HG03378 (cell line): ENCODE results near the gene PPIG.
"Not testable (repeated sequence)": the region's sequence is repeated elsewhere in the genome, so short reads cannot be mapped to it uniquely, and the experiment has no call there.

Experiments used
- ATAC-seq: cut with Tn5 transposase; IDR thresholded peaks from one replicate; pipeline ENCODE4 v1.9.1; 2021; ENCODE audit warnings: mild to moderate bottlenecking, moderate library complexity; ENCODE audit not compliant: unreplicated experiment

The PPIG gene

DNA sequence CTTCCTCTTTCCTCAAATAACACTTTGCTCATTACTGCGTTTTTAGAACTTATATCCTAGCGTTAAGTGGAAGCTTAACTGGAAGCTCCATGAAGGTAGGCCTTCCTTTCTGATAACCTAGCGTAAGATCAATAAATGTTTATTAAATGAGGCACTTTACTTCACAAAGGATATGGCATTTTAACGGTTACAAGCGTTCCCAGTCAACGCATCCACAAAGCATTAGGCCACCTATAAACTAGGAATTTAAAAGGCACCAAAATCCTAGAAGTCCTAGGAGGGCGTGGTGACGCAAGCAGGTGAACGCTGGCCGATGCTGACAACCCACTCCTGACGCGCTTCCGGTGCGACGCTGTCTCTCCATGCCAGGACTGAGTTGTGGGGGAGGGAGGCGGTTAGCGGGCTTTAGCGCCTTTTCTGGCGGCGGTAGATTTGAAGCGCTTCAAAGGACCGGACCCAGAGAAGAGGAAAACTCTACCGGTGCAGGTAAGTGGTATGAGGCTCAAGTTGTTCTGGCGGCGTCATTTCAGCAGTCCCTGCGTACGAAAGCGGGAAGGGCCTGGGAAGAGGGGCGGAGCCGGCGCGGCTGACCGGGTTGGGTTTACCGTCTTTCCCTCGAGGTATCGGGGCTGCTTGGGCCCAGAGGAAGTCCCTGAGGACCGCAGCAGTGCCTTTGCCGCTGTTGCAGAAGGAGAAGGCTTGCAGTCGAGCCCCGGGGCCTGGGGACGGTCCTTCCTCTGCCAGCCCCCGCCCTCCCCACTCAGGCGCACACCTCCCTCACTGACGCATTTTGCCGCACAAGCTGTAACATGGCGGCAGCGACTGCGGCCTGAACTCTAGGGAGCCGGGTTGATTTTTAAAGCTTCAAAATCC, at the start of gene PPIG:
Gene PPIG, plus strand, starts transcription at position 347 of the 873 bp plus-strand sequence. CDS start 19,691 bp downstream, outside the sequence.
- peak; percentile 87 for ATAC-seq

DNA sequence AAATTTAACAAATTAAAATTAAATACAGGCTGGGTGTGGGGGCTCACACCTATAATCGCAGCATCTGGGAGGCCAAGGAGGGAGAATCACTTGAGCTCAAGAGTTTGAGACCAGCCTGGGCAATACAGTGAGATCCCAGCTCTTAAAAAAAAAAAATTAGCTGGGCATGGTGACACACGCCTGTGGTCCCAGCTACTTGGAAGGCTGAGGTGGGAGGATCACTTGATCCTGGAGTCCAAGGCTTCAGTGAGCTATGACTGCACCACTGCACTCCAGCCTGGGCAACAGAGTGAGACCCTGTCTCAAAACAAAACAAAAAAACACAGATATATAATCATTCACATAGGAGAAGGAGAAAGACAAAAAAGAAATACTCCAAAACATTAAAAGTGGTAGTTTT, 44.7 kb upstream of the PPIG start:
- not testable (repeated sequence) for ATAC-seq

DNA sequence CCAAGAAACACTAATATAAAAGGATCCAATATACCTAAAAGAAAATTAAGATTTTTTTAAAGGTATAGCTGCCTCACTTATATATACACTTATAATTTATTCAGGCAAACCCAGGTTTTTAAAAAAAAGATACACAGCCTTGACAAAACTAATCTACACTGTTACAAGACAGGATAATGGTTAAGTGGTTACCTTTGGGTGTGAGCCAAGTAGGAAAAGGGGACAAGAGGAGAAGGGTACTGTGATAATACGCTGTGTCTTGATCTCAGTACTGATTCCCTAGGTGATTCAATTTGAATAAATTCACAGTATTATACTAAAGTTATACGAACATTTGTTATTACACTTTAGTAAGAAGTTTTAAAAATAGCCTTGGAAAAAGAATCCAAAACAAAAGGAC, 44.0 kb upstream of the PPIG start:
- ATAC-seq = no peak

DNA sequence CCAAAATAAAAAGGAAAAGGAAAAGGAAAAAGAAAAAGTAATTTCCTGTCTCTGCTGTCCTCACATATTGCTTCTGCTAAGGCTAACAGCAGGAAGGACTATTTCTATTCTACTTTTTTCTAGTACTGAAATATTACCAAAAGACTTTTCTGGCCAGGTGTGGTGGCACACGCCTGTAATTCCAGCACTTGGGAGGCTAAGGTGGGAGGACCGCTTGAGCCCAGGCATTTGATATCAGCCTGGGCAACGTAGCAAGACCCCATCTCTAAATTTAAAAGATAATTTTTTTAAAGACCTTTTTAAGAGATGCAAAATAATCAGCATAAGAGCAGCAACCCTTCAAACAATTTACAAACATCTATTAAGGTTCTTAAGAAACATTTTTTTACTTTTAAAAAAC, 41.7 kb upstream of the PPIG start:
- no peak for ATAC-seq

DNA sequence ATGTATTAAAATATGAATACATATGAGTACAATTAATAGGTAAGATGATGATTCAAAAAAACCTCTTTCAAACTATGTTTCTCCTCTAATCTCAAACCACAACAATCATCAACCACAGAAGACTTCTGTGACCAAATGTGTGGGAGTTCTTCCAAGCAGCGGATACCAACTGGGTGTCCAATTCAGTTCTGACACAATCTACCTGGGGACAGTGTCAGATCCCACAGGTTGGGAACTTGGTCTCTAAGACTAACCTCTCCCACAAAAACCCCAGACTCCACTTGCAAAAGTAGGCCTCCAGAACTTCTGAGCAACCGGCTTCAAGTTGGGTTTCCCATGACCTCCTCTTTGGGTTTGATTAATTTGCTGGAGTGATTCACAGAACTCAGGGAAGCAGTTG, 37.4 kb upstream of the PPIG start:
- no peak for ATAC-seq

DNA sequence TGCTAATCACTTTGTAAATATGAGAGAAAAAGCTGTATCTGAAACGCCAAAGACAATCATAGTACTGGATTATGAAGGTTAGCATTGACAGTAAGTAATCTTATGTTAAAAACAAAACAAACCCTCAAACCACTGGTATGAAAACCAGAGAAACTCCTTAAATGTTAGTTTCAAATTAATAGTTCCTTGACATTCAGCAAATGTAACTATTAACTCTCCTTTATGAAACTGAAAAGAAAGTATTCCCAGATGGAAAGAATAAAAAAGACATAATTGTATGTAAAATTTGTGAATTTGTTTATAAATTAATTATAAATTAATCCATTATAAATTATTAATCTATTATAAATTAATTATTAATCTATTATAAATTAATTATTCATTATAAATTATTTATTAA, 22.8 kb upstream of the PPIG start:
- no peak for ATAC-seq

DNA sequence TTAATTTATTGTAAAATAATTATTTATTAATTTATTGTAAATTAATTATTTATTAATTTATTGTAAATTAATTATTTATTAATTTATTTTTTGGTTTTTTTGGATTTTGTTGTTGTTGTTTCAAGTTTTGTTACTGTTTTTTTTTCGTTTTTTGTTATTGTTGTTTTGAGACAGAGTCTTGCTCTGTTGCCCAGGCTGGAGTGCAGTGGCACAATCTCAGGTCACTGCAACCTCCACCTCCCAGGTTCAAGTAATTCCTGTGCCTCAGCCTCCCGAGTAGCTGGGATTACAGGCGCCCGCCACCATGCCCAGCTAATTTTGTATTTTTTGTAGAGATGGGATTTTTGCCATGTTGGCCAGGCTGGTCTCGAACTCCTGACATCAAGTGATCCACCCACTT, 22.1 kb upstream of the PPIG start:
- ATAC-seq = not testable (repeated sequence)

DNA sequence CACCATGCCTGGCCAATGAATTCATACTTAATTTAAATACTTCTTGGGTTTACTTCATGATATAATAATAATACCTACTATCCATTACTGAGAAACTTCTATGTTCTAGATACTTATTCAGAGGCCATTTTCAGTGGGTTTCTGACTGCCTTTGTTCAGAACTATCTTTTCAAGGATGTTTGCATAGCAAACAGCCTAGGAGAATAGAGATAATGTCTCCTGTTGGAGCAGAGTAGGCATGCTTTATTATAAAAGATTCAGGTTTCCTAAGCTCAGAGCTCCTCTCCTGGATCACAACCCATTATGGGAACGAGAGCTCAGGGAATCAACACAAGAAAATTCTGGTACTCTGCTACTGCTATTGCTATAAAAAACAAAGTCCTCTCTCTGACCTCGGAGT, 21.6 kb upstream of the PPIG start:
- no peak for ATAC-seq

DNA sequence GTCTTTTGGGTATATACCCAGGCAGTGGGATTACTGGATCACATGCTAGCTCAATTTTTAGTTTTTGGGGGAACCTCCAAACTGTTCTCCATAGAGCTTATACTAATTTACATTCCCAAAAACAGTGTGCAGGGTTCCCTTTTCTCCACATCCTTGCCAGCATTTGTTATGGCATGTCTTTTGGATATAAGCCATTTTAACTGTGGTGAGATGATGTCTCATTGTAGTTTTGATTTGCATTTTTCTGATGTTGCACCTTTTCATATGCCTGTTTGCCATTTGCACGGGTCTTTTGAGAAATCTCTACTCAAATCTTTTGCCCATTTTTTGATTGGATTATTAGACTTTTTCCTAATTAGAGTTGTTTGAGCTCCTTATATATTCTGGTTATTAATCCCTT, 18.5 kb upstream of the PPIG start:
- no peak for ATAC-seq

DNA sequence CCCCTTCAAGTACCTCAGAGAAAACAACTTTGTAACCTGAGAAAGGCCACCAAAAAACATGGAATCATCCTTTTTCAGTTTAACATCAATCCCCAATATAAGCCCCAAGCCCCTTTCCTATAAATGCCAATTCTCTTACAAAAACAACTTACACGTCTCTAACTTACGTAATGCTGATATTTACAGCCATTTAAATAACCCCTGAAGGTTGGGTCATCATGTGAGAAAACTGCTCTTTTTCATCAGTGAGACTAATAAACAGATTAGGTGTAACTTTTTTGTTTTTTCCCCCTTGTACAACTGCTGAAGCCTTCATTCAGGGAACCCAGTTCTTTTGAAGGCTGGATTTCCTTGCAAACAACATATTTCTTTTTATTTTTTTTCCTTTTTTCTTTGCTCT, 14.2 kb upstream of the PPIG start:
- ATAC-seq = no peak

DNA sequence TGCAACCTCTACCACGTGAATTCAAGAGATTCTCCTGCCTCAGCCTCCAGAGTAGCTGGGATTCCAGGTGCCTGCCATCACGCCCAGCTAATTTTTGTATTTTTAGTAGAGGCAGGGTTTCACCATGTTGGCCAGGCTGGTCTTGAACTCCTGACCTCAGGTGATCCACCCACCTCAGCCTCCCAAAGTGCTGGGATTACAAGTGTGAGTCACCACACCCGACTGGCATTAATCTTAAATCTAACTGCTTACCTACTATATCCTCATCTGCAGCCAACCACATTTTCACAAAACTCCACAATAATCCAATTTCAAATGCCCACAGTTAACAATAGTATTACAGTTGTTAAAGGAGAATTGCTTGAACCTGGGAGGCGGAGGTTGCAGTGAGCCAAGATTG, 13.4 kb upstream of the PPIG start:
- not testable (repeated sequence) for ATAC-seq

DNA sequence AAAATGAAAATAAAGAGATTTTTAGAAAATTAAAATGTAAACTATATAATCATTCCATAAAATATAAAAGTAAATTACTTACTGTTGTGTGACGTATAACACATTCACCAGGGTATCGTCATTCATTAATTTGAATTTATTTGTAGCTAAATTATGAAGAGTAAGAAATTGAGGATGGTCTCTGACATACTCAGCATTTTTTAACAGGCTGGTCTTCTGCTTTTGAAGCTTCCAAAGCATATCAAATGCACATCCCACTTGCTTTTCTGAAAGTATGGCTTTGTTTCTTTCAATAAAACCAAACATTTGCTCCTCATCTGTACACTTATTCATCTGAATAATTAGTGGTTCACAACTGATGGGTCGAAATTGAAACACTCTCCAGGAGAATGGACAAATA, 12.6 kb upstream of the PPIG start:
- no peak for ATAC-seq

DNA sequence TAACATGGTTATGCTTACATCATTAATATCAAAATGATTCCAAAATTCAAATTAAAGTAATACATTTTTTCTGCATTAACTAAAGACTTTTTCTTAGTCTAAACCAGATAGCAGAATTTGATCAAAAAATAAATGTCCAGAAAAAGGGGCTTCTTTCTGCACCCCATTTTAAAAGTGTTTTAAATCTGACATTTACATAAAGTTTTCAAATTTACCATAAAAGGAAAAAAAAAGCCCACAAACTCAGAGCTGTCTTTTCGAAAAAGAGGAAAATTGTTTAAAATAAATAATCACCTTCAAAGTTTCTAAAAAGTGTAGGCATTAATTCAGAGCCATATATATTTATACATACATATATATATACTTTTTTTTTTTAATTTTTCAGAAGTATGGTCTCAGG, 12.0 kb upstream of the PPIG start:
- ATAC-seq = no peak

DNA sequence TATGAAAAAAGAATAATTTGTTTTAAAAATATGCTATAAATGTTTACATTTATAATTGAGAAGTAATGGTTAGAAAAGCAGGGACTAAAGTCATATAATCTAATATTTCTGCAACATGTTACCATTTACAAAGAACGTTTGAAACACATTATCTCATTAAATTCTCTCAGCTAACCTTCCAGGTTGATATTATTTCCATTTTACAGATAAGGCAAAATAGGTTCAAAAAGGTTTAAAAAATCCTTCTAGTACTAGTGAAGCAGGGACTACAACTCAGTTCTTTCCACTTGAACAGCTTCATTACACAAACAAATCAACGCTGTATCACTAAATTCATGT, 11.4 kb upstream of the PPIG start:
- ATAC-seq = no peak

DNA sequence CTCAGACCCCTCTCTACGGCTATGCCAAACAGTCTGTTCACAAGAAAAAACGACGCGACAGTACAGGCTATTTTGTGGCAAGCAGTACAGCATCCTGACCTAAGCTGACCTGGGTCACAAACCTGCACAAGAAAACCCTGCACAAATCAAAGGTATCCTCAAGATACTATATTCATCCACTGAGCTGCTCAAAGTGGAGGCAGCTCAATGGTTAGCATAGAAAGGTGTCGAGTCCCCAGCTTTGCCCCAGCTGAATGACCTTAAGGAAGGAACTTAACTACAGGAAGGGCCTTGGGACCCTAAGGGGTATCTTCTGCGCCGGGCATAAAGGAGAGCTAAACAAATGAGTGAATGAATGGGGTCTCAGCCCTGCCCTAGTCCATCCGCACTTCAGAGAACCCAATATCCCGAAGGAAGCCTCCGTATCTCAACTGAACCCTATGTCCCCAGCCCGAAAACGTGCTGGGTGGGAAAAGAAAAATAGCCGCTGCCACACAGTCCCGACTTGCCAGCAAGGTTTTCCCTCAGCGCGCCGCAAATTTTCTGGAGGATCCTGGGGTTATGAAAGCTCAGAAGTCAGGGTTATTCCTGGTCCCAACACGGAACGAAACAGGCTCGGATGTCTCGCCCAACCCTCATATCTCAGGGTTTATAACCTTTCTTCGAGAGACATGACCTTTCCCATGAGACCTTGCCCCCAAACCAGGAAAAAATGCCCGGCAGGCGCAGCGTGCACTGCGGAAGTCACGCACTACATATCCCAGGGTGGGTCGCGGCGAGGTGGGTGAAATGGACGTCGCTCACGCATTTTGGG, 10.8 kb upstream of the PPIG start, which contains the start of gene FASTKD1:
Gene FASTKD1, minus strand, starts transcription at position 706 of the 814 bp plus-strand sequence. CDS start 1,836 bp downstream, outside the sequence.
- peak; percentile 100 for ATAC-seq

DNA sequence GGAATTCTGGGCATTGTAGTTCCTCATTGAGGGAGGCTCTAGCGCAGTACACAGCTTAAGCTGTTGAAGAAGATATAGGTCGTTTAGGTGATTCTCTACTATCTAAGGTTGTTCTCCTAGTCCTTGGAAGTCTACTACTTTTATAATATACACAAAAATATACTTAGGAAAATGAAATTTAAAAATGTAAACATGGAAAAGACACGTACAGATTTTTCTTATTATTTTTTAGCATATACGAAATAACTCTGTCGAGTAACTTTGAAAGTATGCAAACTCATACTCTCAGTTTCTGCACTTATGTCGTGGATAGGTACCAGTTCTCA, 10.2 kb upstream of the PPIG start:
- peak; percentile 1 for ATAC-seq

DNA sequence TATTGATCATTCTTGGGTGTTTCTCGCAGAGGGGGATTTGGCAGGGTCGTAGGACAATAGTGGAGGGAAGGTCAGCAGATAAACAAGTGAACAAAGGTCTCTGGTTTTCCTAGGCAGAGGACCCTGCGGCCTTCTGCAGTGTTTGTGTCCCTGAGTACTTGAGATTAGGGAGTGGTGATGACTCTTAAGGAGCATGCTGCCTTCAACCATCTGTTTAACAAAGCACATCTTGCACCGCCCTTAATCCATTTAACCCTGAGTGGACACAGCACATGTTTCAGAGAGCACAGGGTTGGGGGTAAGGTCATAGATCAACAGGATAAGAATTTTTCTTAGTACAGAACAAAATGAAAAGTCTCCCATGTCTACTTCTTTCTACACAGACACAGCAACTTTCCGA, 9.6 kb upstream of the PPIG start:
- not testable (repeated sequence) for ATAC-seq

DNA sequence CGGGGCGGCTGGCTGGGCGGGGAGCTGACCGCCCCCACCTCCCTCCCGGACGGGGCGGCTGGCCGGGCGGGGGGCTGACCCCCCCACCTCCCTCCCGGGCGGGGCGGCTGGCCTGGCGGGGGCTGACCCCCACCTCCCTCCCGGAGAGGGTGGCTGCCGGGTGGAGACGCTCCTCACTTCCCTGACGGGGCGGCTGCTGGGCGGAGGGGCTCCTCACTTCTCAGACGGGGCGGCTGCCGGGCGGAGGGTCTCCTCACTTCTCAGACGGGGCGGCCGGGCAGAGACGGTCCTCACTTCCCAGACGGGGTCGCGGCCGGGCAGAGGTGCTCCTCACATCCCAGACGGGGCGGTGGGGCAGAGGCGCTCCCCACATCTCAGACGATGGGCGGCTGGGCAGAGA, 8.9 kb upstream of the PPIG start:
- not testable (repeated sequence) for ATAC-seq

DNA sequence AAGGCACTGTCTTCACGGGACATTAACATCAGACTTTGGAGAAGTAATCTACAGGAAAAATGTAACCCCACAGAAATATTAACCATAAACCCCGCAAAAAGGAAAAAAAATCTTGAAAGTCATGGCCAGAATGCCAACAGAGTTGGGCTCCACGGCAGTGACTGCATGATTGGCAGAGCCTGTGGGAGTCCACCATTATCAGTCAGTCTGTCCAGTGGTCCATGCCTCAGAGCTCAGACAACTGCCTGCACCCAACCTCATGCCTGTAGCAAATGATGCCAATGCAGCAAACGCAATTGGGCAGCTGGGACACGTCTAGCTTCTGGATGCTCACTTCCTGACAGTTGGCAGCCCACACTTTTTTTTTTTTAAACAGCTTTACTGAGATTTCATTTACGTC, 5.1 kb upstream of the PPIG start:
- no peak for ATAC-seq

DNA sequence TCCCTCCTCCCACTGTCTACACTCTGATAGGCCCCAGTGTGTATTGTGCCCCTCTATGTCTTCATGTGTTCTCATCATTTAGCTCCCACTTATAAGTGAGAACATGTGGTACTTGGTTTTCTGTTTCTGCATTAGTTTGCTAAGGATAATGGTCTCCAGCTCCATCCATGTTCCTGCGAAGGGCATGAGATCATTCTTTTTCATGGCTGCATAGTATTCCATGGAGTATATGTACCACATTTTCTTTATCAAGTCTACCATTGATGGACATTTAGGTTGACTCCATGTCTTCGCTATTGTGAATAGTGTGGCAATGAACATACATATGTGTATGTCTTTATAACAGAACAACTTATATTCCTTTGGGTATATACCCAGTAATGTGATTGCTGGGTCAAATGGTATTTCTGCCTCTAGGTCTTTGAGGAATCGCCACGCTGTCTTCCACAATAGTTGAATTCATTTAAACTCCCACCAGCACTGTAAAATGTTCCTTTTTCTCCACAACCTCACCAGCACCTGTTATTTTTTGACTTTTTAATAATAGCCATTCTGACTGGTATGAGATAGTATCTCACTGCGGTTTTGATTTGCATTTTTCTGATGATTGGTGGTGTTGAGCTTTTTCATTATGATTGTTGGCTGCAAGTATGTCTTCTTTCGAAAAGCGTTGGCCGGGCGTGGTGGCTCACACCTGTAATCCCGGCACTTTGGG, 1.4 kb upstream of the PPIG start:
- ATAC-seq = not testable (repeated sequence)

DNA sequence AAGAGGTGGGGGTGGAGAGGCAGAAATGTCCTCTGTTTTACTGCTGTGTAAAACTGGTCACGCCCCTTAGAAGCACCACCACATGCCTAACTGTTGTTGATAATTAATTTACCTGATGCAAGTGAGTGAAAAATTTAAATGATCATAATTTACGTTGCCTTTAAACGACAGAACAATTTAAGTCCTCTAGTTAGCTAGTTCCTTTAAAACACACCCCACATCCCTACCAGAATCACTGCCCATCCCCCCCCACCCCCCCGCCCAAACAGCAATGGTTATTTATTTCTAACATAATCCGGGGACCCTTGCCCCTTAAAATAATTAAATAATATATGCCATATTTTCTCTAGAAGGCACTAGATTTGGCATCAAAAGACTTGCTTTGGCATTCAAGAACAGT, 633 bp upstream of the PPIG start:
- ATAC-seq = no peak

DNA sequence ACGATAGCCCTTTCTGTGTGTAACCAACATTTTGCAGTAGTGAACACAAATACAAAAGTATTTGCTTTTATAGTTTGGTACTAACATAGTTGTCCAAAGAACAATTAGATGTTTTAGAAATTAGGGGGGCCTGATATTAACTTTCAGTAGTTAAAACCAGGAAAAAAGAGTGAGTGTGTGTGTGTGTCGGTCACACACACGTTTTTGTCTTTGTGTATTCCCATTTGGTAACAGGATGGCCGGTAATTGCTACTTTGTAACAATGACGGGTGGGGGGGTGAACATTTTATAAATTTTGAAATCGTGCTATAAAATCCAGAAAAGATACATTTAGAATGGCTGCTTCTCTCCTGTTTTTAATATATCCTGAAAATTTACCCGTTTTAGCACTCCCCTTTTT, 1.5 kb downstream of the PPIG start:
- no peak for ATAC-seq
